Stimulated activated naive CD8-positive, alpha-beta T cell treated with anti-CD3 and anti-CD28 coated beads, Interleukin-15, amount 100 ng/mL, for 72 hours (primary cell): Measurements from ENCODE around the gene RIPPLY3.
A peak's percentile ranks its signal among the peaks of the same experiment; 100 is the strongest.

Experiments used
- ATAC-seq: fragments of 150-1000 bp; cut with Tn5 transposase; 2 replicates; pipeline ENCODE4 v1.10.0; 2021; ENCODE audit warnings: mild to moderate bottlenecking, moderate library complexity
- DNase-seq, 2 donors: peaks; one replicate each; pipeline ENCODE4 v3.0.0; 2021 to 2022
- H3K27ac Mint-ChIP-seq, 2 donors: one replicate each; pipeline ENCODE4 v1.8.0; 2022; ENCODE audit warnings: mild to moderate bottlenecking in 2 of 2, mixed read lengths in 2 of 2, moderate library complexity in 2 of 2
- H3K27me3 Mint-ChIP-seq: one replicate; pipeline ENCODE4 v1.8.0; 2022; ENCODE audit warnings: mixed read lengths
- H3K4me1 Mint-ChIP-seq: one replicate; pipeline ENCODE4 v1.8.0; 2022; ENCODE audit warnings: mild to moderate bottlenecking, mixed read lengths
- H3K4me3 Mint-ChIP-seq, 2 donors: one replicate each; pipeline ENCODE4 v1.8.0; 2022; ENCODE audit warnings: mild to moderate bottlenecking in 2 of 2, mixed read lengths in 2 of 2, moderate library complexity in 1 of 2
- H3K9me3 Mint-ChIP-seq, 2 donors: one replicate each; pipeline ENCODE4 v1.8.0; 2022; ENCODE audit warnings: mixed read lengths in 2 of 2

Gene RIPPLY3, protein sequence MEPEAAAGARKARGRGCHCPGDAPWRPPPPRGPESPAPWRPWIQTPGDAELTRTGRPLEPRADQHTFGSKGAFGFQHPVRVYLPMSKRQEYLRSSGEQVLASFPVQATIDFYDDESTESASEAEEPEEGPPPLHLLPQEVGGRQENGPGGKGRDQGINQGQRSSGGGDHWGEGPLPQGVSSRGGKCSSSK

DNA sequence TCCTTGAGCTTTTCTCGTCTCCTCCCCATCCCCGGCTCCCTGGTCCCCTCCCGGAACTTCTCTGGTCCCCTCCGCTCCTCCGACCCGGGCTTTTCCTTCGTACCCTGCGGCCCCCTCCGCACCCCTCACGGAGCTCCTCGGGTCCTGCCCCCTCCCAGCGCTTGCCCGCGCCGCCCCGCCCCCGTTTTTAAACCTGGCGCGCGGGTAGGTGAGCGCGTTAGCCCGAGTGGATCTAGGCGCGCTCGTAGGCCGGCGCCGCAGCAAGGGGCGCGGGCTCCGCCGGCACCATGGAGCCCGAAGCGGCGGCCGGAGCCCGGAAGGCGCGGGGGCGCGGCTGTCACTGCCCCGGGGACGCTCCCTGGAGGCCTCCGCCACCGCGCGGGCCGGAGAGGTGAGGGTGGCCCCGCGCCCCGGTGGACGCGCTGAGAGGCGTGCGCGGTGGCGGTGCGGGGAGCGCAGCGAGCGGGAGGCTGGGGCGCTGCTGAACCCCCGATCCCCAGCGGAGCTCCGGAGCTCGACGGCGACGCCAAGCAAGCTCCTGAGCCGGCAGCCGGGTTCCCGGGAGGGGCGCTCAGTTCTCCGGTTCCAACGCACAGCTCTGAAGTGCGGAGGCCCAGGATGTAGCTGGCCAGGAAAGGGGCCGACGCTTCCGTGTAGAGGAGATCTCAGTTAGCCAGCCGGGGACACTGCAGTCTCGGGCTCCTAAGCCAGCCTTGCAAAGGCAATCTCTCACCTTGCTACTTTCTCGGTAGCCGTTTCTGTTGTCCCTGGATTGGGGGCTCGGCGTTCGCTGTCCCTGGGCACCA lies at the start of gene RIPPLY3:
RIPPLY3 (plus strand) TSS at position 217 of the 806 bp plus-strand sequence; CDS start at position 288, 71 bp downstream.
- Mint-ChIP-seq H3K9me3 (no peaks in the 10 kb centered on the region), H3K27ac (no peak within 1 kb of the TSS), H3K27me3 (peaks cover 48% of the 10 kb centered on the region), H3K4me1 (peaks cover 22% of the 10 kb centered on the region), H3K4me3 (peak within 1 kb of the TSS; percentile 79 to 84)
- ATAC-seq (peak; percentile 68), DNase-seq (peak; percentile 26 to 36)

DNA sequence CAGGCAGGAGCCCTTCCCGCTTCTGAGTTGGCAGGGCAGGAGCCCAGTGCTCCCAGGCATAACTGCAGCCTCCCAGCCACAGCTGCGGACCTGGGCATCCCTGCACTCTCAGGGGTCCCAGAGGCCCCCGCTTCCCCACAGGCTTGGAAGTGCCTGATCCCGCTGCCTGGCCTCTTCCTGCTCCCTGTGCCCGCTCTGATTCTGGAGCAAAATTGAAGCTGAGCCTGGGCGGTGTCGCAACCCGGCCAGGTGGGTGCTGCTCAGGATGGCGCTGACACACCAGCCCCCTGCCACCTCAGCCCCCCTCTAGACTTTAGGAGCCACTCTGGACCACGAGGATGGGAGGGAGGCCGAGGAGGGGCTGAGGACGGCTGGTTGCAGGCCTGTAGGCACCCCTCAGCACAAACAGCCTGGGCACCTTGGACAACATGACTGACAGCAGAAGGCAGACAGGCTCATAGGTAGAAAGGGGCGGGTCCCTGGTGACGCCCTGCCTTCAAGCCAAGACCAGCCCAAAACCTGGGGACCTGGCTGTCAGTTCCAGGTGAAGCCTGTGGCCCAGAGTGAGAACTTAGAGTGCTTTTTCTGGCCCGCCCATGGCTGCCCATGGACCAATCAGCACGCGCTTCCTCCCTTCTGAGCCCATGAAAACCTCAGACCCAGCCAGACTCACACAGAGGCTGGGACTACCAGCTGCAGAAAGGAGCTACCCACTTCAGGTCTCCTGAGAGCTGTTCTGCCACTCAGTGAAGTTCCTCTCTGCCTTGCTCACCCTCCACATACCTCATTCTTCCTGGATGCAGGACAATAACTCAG lies 47.3 kb upstream of the RIPPLY3 start:
- H3K27me3 Mint-ChIP-seq: no peaks in the 10 kb centered on the region
- H3K4me1 Mint-ChIP-seq: no peaks in the 10 kb centered on the region
- ATAC-seq (no peak), DNase-seq (no peak)
- H3K4me3 Mint-ChIP-seq: no peak overlapping the region
- H3K27ac Mint-ChIP-seq: peak overlapping the region in 1 of 2 donors; percentile 48
- no peaks in the 10 kb centered on the region for H3K9me3 Mint-ChIP-seq

DNA sequence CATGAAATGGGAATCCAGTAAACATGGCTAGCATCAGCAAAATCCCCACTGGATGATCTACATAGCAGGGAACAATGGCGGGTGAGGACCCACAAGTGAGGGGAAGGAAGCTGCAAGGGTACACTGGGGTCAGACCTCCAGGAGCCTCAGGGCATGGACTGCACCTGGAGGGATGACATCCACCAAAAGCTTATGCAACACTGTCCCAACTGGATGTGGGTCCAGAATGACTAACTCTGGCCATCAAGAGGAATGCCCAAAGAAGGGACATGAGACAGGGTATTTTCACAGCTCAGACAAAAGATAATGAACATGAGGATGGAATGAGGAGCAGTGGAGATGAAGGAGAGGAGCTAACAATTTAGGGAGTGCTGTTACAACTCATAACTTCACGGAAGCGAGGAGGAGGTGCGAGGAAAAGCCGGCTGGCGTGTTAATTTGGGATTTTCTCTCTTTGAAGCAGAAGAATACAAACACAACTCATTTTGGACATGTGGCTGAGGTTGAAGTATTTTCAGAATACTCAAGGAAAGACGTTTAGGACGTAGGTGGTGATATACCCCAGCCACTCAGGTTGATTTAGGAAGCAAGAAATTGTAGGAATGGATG lies 45.7 kb upstream of the RIPPLY3 start:
- DNase-seq: no peak
- H3K4me3 Mint-ChIP-seq: no peak overlapping the region
- peak overlapping the region in 1 of 2 donors; percentile 36 for H3K27ac Mint-ChIP-seq
- H3K27me3 Mint-ChIP-seq: no peaks in the 10 kb centered on the region
- no peak for ATAC-seq
- no peaks in the 10 kb centered on the region for H3K9me3 Mint-ChIP-seq
- H3K4me1 Mint-ChIP-seq: peaks cover 14% of the 10 kb centered on the region

DNA sequence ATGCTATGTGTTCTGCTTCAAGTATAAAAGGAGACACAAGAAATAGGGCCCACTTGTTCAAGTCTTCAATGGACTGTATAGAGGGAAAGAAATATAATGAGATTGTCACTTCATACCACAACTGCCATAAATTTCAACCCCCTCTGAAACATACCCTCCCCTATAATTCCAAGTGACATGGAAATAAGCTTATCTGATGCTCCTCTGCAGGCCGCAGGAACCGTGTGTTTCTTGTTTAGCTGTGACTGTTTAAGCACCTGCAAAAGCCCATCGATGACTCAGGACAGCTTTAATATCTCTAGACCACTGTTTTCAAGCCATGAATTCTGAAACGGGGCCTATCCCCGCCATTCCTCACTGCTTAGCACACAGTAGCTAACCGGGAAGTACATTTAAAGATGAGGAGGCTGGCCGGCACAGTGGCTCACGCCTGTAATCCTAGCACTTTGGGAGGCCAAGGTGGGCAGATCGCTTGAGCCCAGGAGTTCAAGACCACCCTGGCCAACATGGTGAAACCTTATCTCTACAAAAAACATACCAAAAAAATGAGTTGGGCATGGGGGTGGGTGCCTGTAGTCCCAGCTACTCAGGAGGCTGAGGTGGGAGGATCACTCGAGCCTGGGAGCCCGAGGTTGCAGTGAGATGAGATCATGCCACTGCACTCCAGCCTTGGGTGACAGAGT lies 44.3 kb upstream of the RIPPLY3 start:
- H3K4me3 Mint-ChIP-seq: no peak overlapping the region
- no peaks in the 10 kb centered on the region for H3K9me3 Mint-ChIP-seq

DNA sequence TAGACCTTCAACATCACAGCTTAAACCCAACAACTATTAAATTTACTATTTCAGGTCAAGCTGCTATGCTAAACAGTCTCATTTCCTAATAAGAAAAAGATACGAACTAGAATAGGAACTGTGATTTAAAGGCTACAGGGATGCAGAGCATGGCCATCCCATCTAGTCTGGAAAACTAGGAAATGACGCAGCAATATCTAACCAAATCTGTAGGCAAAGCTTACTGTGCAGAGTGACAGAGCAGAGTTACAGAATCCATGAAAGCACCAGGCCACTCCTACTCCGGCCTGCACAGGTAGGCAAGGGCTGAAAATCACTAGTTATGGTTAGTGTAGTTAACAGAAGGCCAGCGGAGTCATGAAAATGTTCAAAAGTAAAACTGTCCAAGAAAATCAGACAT lies 42.1 kb upstream of the RIPPLY3 start:
- Mint-ChIP-seq H3K27me3 (no peaks in the 10 kb centered on the region), H3K9me3 (no peaks in the 10 kb centered on the region), H3K27ac (no peak overlapping the region), H3K4me3 (peak overlapping the region in 1 of 2 donors; percentile 98), H3K4me1 (peaks cover 19% of the 10 kb centered on the region)
- ATAC-seq (no peak), DNase-seq (no peak)

More for the DNA sequence above, 44.3 kb upstream of the RIPPLY3 start:
- ATAC-seq (no peak), DNase-seq (no peak)
- Mint-ChIP-seq H3K27ac (no peak overlapping the region), H3K4me1 (peaks cover 18% of the 10 kb centered on the region), H3K27me3 (no peaks in the 10 kb centered on the region)

DNA sequence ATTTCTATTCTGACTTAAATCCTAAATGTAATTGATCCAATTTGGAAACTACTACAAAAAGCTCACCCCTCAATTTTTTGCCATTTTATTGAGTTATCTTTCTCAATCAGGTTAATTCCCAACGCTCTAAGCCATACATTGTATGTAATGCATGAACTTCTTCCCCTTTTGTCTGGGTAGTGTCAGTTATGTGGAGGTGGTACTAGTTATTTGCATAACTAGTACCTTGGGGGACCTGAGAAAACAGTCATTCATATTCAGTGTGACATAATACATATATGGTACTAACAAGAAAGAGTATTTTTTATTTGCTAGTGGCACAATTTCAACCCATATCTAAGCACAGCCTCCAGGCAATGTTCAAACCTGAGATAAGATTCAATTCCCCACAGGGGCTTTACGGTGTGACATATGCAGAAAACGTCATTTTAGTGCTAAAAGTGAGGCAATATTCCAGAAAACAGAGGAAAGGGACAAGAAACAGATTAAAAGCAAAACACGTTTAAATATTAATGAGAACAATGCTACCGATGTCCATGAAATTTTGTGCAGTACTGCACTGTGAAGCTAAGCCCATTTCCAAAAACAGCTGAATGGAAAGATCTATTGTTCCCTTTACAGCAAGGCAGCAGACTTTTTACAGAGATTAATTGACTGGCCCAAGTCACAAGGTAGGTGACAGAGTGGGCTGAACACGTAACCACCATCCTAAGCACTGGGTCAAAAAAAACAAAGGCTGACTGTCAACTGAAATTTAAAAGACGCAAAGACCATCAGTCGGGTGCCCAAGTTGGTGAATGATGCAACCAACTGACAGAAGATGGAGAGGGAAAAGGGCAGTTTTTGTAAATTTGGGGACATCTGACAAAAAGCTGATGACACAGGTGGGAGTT lies 41.4 kb upstream of the RIPPLY3 start:
- peaks cover 19% of the 10 kb centered on the region for H3K4me1 Mint-ChIP-seq

DNA sequence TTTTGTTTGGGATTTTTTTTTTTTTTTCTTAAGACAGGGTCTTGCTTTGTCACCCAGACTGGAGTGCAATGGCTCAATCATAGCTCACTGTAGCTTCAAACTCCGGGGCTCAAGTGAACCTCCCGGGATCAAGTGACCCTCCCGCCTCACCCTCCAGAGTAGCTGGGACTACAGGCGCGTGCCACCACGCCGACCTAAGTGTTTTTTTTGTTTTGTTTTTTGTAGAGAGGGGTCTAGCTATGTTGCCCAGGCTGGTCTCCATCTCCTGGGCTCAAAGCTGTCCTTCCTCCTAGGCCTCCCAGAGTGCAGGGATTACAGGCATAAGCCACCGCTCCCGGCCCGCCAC lies 40.8 kb upstream of the RIPPLY3 start:
- no peak for DNase-seq

More for the DNA sequence above, 41.4 kb upstream of the RIPPLY3 start:
- Mint-ChIP-seq H3K4me3 (peak overlapping the region; percentile 94 to 98), H3K9me3 (no peaks in the 10 kb centered on the region), H3K27ac (peak overlapping the region; percentile 98 to 99), H3K27me3 (no peaks in the 10 kb centered on the region)
- peak in 1 of 2 donors; percentile 24 for DNase-seq
- ATAC-seq: no peak

DNA sequence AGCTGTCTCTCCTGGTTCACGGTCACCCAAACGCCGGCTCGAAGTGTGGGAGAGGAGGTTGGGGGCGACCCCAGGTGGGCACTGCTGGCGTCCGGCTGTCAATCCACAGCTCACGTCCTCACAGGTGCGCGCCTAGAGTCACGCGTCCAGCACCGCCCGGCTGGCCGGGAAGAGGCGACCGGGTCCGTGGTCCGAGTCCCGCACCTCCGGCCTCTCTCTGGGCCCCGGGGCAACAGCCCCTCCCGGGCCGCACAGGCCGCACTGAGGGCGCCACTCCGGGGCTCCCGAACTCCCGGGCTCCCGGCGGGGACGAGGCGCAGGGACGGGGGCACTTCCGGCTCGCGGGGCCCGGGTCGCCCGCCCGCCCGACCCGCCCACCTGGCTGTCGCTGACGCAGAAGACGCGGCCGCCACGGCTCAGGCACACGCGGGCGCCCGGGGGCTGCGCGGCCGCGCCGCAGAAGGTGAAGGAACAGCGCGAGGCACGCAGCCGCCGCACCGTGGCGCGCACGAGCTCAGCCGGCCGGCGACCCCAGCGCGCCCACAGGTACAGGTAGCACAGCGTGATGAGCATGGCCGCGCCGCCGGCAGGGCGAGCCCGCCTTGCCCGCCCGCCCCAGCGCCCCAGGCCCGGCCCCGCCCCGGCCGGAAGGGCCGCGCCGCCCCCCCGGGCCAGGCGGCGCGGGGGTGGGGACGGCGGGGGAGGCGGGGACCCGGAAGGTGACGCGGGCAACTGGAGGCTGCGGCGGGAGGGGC lies 40.3 kb upstream of the RIPPLY3 start, which contains the start of gene HLCS:
HLCS (minus strand) TSS at position 604 of the 755 bp plus-strand sequence; CDS start at position 573, 31 bp downstream.
- Mint-ChIP-seq H3K27ac (peak within 1 kb of the TSS; percentile 98 to 99), H3K27me3 (no peaks in the 10 kb centered on the region), H3K4me3 (peak within 1 kb of the TSS; percentile 94 to 98), H3K4me1 (peaks cover 19% of the 10 kb centered on the region), H3K9me3 (no peaks in the 10 kb centered on the region)
- ATAC-seq (peak; percentile 90), DNase-seq (peak; percentile 77 to 80)

More for the DNA sequence above, 40.8 kb upstream of the RIPPLY3 start:
- Mint-ChIP-seq H3K9me3 (no peaks in the 10 kb centered on the region), H3K27me3 (no peaks in the 10 kb centered on the region), H3K4me1 (peaks cover 19% of the 10 kb centered on the region), H3K27ac (peak overlapping the region; percentile 98 to 99), H3K4me3 (peak overlapping the region; percentile 94 to 98)
- no peak for ATAC-seq

DNA sequence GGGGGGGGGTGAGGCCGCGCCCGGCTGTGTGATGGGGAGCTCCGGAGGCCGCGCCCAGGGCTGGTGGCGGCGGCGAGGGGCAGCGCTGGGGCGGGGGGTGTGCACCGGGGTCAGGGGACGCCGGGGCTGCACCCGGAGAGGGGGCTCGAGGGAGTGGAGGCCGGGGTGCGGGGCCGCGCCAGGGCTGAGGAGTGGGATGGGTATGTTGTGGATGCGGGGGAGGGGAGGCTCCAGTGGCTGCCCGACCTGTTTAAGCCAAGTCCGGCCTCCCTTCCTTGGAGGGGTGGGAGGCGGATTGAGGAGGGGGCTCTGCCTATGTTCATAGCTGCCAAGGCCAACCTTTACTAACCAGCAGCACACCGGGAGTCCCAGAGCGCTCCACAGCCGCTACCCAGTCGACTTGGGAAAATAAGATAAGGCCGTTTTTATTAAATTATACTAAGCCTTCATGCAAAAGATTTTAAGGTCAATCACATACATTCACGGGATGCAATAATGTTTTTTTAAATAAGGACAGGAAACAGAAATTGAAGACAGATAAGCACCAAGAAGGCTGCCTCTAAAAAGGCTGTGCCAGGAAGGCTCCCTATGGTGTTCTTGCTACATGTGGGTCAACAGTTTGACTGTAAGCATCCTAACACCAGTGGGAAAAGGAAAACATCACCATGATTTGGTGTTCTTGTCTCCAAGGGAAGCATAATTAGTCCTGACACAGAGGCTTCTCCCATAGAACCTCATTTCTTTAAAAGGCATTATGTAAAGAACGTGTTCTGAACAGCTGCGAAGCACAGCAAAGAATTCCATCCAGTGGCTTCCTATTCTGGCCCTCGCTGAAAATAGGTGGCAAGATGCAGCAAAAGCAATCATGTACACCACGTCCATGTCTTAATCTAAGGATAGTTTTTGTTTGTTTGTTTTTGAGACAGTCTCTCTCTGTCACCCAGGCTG lies 39.4 kb upstream of the RIPPLY3 start:
- Mint-ChIP-seq H3K4me3 (peak overlapping the region; percentile 76 to 79), H3K27me3 (no peaks in the 10 kb centered on the region), H3K9me3 (no peaks in the 10 kb centered on the region), H3K27ac (peak overlapping the region in 1 of 2 donors; percentile 85), H3K4me1 (peaks cover 19% of the 10 kb centered on the region)
- ATAC-seq (no peak), DNase-seq (no peak)

DNA sequence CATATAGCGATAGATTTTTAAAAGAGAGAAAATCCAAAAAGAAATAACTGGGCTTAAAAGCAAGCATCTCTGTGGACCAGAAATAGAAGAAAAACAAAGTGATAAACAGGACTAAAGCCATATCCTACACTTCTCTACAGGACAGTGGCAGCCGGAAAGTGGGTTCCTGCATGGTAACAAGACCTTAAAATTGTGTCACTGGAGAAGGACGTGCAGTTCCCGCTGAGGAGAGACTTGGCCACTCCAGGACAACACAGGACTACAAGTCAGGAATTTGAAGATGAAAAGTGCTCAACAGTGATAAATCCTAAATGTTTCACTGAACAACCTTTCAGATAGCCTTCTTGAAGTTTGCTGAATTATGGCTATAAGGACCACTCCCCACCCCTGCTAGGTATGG lies 38.1 kb upstream of the RIPPLY3 start:
- Mint-ChIP-seq H3K27ac (no peak overlapping the region), H3K9me3 (no peaks in the 10 kb centered on the region), H3K4me1 (peaks cover 19% of the 10 kb centered on the region), H3K27me3 (no peaks in the 10 kb centered on the region), H3K4me3 (no peak overlapping the region)
- ATAC-seq (no peak), DNase-seq (no peak)

DNA sequence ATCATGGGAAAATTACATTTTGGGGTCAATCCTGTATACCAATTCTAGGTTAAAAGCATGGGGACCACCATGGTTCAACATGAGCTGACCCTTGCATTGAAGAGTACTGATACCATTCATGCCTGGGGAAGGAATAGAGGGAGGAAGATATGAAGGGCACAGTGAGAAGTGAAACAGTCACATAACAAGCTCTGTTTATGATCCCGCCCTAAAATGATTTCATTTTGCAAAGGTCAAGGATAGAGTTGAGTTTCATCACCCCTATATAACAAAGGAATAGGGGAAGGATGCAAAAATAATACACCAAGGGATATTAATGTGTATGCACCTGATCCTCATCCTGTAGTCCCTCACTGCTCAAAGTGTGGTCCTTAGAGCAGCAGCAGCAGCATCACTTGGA lies 37.5 kb upstream of the RIPPLY3 start:
- Mint-ChIP-seq H3K27me3 (no peaks in the 10 kb centered on the region), H3K4me3 (no peak overlapping the region), H3K27ac (no peak overlapping the region), H3K9me3 (no peaks in the 10 kb centered on the region), H3K4me1 (peaks cover 19% of the 10 kb centered on the region)
- ATAC-seq (no peak), DNase-seq (no peak)

DNA sequence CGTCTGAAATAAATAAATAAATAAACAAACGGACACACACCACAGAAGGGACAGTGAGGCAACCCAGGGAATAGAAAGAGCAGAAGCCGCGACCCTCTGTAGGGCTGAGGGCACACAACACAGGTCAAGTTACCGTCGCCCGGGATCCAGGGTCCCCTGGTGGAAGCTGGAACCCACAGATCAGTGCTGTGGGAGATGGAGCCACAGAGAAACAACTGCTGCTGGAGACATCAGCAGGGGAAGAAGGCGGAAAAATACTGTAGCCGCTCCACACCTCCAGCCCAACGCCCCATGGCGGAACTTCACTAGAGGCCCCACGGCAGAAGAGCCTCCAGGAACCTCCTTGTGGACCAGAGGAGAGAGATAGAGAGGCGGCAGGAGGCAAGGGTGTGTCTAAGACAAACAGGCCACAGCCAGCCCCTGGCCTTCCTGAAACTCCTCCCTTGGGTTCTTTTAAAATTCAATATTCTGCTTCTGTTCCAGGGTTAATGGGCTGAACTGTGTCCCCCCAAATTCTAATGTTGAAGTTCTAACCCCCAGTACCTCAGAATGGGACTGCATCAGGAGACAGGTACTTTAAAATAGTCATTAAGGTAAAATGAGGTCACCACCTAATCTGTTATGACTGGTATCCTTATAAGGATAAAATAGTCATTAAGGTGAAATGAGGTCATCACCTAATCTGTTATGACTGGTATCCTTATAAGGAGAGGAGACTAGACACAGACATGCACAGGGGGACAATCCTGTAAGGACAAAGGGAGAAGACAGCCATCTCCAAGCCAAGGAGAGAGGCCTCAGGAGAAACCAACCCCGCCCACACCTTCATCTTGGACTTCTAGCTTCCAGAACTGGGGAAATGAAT lies 32.3 kb upstream of the RIPPLY3 start:
- no peak overlapping the region for H3K4me3 Mint-ChIP-seq
- H3K4me1 Mint-ChIP-seq: peaks cover 27% of the 10 kb centered on the region
- peak overlapping the region in 1 of 2 donors; percentile 6 for H3K27ac Mint-ChIP-seq
- DNase-seq (no peak), ATAC-seq (peak; percentile 33)
- H3K27me3 Mint-ChIP-seq: no peaks in the 10 kb centered on the region
- no peaks in the 10 kb centered on the region for H3K9me3 Mint-ChIP-seq
